NCI-H146 treated with DMSO at 0.1 percent for 48 hours (cell line): Measurements from ENCODE around the gene PPP3CA.

Source experiments
- DNase-seq: peaks from one replicate; lab custom pipeline; 2025; ENCODE audit not compliant: unreplicated experiment; lab: John Stamatoyannopoulos, UW

The PPP3CA gene

DNA sequence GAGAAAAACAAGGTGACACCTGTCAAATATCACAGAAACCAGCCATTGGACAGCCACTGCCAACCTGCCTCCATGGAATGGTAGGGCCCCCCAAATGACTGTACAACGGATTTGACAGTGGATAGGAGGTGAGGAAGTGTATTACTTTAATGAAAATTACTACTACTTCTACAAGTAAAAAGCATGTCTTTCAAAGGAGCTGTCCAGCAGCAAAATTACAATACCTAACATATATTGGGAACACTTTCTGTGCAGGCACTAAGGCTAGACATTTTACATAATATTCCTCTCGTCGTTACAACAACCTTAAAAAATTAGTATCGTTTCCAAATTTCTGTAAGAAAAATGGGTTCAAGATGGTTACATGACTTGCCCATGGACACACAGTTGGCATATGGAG, 14.9 kb downstream of the PPP3CA start:
- no peak for DNase-seq

DNA sequence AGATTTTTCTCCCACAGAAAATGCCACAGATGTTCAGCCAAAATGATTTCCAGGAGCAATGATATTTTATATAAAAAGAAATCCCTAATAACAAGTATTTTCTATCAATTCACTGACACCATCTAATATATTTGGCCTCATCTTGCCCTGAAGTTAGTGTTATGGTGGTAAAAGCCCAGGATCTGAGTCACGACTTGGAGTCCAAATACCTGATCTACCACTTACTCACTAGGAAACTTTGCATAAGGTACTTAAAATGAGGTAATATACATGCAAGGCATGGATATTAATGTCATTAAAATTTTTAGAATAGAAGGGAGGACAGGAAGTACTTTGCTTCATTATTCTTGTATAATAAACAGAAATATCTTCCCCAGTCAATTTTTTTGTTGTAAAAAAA, 16.3 kb downstream of the PPP3CA start:
- no peak for DNase-seq

DNA sequence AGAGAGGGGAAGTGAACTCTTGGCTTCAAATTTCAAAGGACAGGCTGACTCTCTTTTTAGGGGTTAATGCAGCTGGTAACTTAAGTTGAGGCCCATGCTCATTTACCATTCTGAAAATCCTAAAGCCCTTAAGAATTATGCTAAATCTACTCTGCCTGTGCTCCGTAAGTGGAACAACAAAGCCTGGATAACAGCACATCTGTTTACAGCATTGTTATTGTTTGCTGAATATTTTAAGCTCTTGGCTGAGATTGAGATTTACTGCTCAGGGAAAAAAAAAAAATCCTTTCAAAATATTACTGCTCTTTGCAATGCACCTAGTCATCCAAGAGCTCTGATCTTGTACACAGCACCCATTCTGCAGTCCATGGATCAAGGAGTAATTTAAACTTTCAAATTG, 17.7 kb downstream of the PPP3CA start:
- no peak for DNase-seq

DNA sequence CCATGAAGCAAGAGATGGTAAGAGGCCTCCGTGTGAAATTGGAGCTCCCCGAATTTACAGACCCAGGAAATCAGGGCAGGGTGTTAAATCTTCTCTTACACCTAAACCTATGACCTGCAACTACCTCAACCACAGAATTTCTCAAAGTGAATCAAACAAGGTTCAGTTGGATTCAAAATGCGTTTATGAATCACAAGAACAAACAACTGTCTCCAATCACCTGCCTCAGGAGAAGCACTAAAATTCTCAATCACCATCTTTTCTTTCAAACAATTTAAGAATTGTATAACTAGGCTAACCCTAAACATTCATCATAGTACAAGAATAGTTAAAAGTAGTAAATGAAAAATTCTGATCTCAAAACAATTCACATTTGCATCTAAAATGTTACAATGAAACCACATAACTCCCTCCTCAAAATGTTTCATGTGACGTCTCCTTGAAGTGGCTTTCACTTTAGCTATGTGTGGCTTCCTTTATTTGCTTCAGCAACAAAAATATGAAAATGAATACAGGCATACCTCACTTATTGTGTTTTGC, 19.2 kb downstream of the PPP3CA start:
- no peak for DNase-seq

DNA sequence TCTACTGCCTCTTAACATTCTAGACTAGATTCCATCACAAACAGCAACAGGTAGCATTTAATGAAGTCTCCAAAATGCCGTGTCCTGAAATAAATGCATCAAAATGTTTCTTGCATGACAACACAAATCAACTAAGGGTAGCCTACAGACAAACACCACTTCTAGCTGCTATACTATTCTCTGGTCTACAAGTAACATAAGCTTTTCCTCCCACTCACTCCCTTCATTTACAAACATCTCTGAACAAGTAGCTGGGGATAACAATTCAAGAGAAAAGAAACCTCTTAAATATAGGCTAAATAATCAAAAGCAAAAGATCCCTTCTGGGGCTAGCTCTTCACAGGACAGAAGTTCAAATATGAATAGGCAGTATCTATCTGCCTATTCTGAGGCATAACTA, 20.8 kb downstream of the PPP3CA start:
- no peak for DNase-seq

DNA sequence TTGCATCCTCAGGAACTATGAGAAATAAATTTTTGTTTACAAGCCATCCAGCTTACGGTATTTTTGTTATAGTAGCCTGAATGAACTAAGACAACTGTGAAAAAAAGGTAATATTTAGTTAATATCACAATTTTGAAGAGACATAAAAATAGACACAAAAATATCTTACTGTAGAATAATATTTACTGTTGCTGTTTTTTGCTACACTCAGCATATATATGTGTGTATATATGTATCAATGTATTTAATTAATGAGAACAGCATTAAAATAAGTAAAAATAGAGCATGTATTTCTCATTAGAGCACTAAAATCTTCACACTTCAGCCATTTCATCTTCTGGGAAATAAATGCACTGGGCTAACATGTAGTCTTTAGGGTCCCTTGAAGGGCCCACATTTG, 24.6 kb downstream of the PPP3CA start:
- DNase-seq = no peak

DNA sequence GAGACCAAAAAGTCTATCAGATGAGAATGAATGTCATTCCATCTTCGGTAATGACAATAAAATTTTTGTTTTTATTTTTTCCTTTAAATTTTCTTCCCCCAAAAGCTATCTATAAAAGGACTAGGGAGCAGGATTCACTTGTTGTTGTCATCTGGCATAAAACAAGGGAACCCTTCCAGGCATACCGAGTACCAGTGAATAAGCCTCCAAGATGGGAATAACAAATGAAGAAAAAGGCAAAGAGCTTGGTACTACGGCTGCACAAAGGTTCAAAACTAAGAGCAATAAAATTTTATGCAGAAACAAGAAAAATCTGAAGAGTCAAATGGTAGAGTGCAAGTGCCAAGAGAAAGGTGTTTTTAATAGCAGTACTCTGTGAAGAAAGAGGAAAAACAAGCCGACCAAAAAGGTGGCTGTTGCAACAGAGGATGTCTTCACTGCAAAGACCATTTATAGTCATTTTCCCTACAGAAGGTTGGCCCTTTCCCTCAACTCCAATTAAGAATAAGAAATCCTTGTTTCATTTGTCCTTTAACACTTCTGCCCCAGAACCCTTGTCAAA, 25.8 kb downstream of the PPP3CA start:
- no peak for DNase-seq

DNA sequence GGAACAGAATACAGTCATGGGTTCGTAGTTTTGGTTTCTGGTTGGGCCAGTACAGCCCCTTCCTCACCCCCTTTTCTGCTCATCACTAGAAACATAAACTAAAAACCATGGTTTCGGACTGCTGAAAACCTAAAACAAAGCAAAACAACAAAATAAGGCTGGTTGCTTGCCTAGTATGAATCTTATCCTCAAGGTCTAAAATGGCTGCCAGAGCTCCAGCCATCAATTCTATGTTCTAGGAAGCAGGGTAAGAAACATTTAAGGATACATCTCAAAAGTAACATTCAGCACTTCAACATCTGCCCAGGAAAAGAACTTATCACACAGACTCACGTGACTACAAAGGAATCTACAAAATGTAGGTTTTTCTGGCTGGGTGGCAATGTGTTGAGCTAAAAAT, 31.5 kb downstream of the PPP3CA start:
- no peak for DNase-seq

DNA sequence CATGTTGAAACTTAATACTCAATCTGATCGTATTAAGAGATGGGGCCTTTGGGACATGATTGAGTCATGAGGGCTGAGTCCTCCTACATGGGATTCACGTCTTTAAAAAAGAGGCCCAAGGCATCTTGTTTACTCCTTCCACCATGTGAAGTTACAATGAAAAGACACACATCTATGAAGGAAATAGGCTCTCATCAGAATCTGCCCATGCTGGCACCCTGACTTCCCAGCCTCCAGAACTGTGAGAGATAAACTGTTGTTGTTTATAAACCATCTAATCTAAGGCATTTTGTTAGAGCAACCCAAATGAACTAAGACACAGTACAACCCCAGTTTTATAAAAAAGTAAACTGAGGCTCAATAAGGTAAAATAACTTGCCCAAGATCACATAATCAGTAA, 32.3 kb downstream of the PPP3CA start:
- DNase-seq = no peak

DNA sequence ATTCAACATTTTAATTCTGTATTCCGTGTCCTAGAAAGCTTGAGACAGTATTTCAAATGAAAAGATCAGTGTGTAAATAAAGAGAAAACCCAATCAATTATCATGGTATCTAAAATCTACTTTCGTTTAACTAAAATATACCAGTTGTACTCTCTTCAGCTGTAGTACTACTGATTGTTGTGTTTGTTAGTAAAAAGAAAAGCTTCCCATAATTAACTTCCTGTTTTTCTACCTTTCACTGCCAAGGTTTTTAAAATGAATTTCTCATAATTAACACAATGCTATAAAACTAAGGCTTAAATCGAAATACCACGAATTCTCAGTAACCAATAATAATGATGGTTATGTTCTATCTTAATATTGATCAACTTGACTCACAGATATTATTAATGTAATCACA, 37.4 kb downstream of the PPP3CA start:
- no peak for DNase-seq

DNA sequence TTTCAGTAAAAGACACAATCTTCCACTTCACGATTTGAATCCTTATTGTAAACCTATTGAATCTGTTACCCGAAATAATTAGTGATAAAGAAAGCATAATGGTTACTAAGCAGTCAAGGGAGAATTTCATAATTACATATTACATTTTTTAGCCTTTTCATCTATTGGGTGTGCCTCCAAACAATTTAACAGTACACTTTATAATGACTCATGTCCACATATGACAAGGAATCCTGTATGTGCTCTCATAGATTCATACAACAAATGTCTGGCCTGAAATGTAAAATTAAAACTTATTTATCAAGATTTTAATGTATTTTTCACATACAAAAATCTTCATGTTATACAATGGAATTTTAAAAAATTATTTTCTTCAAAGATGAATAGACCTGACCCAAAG, 39.4 kb downstream of the PPP3CA start:
- no peak for DNase-seq

DNA sequence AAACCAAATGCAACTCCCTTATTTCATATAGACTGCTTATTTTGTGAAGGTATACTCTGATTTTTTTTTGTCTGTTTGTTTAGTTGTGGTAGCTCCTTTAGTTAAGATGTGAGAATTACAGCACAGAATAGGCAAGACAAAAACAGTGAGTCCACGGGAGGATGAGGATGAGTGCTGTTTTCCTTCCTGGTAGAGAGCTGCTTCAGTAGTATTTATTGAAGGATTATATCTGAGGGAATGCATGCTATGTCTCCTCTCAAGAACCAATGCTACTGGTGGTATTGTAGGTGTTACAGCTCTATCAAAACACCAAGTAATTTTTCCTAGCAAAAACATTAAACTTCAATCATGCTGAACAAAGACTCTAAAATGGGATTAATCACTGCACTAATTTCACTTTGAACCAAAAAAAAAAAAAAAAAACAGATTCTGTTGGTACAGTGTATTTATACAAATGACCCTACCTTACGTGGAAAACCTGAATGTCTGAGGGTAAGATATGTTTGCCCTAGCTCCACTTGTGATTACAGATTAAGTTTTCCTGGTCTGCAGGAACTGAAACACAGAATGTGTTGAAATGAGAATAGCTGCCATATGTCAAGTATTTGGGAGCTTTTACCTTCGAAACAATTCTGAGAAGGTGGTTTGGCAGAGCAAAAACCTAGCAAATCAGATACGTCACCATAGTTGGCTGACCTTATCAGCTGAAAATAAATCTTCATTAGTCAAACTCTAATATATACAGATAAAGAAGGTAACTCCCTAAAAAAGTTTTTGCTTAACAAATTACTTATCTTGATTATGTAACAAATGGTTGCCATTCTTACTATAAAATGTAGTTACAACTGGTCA, 40.3 kb downstream of the PPP3CA start:
- no peak for DNase-seq

DNA sequence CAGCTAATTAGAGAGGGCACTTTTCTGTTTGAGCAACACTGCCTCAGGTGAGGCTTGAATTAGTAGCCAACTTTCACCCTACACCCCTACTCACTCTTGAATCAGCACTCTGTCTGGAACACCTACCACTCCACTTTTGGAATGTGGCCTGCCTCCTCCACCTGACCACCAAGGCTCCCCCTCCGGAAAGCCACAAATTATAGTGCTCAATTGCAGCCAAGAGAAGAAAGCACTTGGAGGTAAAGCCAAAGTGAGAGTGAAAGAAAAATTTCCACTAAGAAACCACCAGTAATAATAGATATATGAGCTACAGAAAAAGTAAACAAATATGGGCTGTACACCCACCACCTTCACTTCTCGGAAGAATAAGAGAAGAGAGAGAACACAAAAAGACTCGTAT, 41.1 kb downstream of the PPP3CA start:
- no peak for DNase-seq

DNA sequence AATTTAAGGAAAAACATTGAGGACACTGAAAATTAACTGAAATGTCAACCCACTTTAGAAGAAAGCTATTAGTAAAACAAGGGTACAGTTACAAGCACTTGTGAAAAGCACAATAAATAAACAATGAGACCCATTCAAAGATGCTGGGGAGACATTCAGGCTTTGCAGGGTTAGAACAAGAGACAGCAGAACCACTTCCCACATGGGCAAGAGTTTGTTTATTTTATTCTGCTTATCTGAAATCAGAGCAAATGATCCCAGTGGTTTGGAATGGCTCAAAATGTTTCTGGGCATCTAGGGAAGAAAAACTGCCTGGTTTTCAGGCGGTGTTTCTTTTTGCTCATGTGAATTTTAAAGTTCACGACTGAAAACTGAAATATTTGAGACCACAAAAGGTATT, 42.4 kb downstream of the PPP3CA start:
- DNase-seq = no peak

DNA sequence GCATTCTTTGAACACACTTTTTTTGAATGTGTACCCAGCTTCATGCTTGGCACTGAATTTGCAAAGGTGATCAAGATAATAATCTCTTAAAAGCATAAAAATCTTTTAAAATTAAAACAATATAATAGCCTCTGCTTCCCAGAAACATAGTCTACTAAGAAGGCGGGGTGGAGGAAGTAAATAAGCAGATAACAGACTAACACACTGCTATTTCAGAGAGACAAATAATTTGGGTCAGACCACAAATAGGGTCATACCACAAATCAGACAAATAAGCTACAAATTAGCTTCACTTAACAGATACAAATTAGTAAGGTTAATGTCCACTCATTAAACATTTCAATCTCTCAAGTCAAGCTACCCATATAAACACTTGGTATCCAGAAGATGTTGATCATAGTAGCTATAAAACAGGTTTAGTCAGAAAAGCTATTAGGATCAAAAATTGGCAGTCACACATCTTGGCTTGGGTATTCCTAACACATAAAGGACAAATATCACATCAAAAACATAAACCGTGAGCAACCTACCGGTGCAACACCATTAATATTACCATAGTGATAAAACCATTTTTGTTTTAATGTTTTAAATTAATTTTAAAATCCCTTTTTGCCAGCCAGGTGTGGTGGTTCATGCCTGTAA, 47.3 kb downstream of the PPP3CA start:
- no peak for DNase-seq

DNA sequence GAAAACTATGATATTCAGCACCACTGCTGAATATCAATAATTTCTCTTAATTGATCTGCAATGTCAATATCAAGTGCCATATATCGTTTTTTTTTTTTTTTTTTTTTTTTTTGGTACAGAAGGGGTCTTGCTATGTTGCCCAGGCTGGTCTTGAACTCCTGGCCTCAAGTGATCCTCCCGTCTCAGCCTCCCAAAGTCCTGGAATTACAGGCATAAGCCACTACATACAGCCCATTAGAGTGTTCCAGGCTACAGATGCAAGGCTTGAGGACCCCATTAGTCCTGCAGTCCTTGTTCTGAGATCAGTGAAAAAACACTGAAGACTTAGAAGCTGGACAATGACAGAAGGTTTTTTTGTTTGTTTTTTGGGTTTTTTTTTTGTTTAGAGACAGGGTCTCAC, 48.3 kb downstream of the PPP3CA start:
- DNase-seq = no peak

DNA sequence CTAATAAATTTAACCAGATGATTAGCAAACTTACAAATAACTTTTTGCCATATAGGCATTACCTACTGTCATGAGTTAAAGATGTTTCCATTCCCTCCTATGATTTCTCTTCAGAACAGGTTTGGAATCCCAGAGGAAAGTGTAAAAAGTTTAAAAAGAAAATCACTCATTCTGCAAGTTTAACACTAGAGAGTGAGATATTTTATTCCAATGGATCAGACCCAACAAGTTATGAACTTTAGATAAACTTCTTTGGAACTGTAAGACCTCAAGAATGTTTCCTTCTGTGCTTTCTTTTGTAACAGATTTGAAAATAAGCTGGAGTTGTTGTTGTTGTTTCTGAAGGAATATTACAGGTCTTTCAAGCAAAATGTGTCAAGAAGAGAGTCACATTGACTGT, 51.6 kb downstream of the PPP3CA start:
- no peak for DNase-seq

DNA sequence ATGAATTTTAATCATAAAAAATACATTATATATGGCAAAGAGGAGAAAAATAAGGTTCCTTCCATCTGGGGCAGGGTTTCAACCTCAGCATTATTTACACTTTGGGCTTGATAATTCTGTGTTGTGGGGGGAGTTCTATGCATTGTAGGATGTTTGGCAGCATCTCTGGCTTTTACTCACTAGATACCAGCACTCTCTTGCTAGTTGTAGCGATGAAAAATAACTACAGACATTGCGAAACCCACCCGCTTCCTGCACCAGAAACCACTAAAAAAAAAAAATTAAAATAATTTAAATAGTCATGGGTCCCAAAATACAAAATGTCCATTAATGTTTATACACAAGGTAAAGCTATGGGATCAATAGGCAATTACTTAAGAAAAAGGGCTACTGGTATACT, 52.7 kb downstream of the PPP3CA start:
- no peak for DNase-seq

DNA sequence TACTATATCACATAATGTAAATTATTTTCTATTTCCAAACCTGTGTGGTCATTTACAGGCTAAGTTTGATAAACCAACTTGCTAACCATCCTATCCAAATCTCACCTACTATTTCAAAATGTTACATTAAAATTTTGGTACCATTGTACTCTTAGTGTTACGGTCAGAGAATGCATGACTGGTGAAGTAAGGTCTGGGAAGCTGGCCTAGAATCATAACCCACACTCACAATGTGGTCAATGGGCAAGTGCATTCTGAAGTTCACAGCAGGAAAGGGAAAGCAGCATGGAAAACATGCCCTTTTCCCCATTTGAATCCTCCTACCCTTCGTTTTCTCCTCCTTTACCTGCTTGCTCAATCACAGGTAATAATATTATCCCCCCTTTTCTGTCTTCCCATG, 54.4 kb downstream of the PPP3CA start:
- no peak for DNase-seq

DNA sequence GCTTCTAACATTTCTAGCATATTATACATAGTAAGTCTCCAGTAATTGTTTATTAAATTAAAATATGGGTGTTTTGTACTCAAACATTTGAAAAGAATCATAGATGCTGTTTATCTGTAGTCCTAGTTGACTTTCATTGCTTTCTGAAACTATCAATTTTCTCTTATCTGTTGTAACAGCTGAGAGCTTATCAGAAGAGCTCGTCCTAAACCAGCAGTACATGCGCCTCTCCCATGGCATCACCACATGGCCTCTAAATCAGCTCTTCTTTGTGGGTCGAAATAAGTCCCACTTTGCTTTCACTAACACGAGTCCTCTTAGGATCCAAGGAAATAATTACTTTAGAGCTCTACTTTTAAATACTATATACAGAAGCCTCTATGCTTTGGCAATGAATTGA, 55.1 kb downstream of the PPP3CA start:
- DNase-seq = no peak

DNA sequence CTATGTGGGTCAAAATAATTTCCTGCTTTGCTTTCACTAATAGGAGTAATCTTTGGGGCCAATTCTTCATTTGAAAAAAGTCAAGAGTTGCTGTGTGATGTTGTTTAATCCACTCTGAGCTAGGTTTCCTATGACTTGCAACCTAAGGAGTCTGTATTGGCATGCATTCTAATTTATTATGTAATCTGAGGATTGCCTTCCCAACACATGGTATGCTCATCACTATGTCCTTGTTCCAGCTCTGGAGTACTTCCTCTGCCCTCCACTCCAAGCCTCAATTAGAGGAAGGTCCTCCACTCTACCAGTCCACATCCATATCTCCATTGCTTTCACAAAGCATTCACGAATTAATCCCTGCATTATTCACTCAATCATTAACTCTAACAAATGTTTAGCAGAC, 56.1 kb downstream of the PPP3CA start:
- DNase-seq = no peak

DNA sequence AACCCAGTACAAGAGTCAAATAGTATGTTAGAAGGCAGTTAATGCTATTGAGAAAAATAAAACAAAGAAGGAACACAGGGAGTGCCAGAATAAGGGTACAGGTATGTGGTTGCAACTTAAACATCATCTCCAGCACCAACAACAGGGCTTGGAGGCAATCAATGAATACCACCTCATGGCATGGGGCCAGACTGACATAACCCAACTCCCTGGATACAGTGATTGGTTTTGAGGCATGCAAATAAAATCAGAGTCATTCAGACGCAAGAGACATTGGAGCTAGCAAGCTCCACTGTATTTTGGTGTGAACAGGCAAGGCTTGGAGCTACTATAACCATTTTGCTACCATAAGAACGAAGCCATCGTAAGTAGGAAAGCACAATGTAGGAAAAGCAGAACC, 56.7 kb downstream of the PPP3CA start:
- DNase-seq = no peak
